Hepatocyte (in vitro differentiated cells): ENCODE data around the gene LYRM4.

Experiments
- EZH2 ChIP-seq: fragments of 200-600 bp; sonication (generic); IDR thresholded peaks from 2 replicates; pipeline ENCODE4 v1.6.1; 2016; ENCODE audit warnings: antibody characterized with exemption, mild to moderate bottlenecking, borderline replicate concordance
- EZH2phosphoT487 ChIP-seq: fragments of 200-600 bp; sonication (generic); IDR thresholded peaks from one replicate; pipeline ENCODE4 v1.6.1; 2018; ENCODE audit warnings: antibody characterized with exemption, mild to moderate bottlenecking, low read depth, moderate library complexity; ENCODE audit not compliant: unreplicated experiment, severe bottlenecking
- TF ChIP-seq, protein P1 (sequence below): fragments of 200-600 bp; sonication (generic); IDR thresholded peaks from 2 replicates; pipeline ENCODE4 v1.5.1; 2016; ENCODE audit warnings: antibody characterized with exemption, mild to moderate bottlenecking; ENCODE audit not compliant: poor library complexity

DNA sequence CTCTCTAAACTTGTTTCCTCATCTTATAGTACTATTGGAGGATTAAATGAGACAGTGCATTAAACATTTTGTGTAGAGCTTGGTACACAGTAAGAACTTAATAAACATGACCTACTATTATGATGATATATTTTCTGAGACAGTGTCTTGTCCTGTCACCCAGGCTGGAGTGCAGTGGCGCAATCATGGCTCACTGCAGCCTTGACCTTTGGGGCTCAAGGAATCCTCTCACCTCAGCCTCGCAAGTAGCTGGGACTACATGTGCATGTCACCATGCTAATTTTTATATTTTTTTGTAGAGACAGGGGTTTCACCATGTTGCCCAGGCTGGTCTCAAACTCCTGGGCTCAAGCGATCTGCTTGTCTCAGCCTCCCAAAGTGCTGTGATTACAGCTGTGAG lies 72.1 kb downstream of the LYRM4 start:
- no peak for TF ChIP-seq EZH2phosphoT487
- TF ChIP-seq, protein P1, sequence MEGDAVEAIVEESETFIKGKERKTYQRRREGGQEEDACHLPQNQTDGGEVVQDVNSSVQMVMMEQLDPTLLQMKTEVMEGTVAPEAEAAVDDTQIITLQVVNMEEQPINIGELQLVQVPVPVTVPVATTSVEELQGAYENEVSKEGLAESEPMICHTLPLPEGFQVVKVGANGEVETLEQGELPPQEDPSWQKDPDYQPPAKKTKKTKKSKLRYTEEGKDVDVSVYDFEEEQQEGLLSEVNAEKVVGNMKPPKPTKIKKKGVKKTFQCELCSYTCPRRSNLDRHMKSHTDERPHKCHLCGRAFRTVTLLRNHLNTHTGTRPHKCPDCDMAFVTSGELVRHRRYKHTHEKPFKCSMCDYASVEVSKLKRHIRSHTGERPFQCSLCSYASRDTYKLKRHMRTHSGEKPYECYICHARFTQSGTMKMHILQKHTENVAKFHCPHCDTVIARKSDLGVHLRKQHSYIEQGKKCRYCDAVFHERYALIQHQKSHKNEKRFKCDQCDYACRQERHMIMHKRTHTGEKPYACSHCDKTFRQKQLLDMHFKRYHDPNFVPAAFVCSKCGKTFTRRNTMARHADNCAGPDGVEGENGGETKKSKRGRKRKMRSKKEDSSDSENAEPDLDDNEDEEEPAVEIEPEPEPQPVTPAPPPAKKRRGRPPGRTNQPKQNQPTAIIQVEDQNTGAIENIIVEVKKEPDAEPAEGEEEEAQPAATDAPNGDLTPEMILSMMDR = no peak
- no peak for TF ChIP-seq EZH2
